Measurements from ENCODE around the gene SORBS1.

Gene SORBS1

DNA sequence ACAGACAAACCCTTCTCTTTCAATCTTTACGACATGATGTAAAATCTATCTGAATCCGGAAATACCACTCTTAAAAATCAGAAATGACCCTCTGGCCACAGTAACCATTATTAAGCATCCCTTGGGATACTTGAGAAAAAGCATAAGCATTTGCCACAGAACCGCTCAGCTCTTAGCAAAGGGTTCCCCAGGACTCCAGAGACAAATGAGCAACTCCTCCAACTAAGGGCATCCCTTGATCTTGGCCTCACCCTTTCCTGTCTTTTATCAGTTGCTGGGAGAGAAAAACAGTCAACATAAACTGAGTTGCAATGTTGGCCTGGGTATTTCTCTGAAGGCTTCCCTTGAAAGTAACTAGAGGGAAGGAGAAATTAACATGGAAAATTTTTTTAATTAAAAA, 273.9 kb downstream of the SORBS1 start:
- DNase-seq, result no peak
- intact Hi-C loops (cut with DNase I), result no loop called here

DNA sequence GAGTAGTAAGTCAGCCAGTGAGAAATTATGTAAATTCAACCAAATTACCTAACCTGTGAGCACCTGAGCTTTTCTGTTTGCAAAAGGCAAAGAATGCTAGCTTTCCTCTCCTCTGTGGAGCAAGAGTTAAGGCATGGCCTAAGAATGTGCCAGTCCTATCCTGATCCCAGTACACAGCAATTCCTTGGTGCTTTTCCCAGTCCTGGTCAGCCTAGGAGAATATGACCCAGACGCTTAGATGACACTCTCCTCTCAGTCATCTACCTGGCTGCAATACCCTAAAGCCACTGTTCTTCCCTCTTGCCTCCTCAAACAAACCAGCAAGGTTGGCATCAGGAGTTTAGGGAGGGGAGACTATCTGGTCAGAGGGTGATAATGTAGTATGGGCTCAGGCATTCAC, 274.5 kb downstream of the SORBS1 start:
- DNase-seq, result no peak
- intact Hi-C loops (cut with DNase I), result no loop called here

DNA sequence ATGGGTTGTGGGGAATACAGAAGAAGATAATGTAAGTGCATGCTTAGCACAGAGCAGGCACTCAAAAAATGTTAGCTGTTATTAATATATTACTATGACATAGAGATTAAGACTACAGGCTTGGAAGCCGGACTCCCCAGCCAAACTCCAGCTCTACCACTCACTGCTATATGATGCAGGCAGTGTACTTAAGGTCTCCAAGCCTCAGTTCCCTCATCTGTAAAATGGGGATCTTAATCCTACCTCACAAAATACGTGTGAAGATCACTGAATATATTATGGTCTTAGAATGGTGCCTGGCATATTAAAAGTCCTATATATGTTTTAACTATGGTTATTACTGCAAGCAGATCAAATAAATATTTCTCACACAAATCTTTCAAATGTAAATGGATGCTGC, 275.6 kb downstream of the SORBS1 start:
- intact Hi-C loops (cut with DNase I), result no loop called here
- DNase-seq, result no peak

DNA sequence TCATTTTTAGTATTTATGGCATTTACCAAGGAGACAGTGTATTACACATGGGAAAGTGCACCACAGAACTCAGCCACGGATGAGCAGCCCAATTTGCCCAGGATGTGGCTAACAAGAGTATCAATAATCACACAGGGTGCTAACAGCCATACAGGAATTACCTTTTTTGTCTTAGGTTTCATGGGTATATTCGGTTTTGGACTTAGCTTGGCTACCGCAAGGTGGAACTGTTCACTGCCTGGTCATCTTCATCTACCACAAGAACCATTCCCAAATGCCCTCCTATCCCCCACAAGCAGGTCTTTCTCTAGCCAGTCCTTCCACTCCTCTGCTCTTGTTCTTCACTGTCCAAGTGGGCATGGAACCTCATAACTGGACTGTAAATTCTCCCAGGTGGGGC, 276.4 kb downstream of the SORBS1 start:
- intact Hi-C loops (cut with DNase I), result no loop called here

DNA sequence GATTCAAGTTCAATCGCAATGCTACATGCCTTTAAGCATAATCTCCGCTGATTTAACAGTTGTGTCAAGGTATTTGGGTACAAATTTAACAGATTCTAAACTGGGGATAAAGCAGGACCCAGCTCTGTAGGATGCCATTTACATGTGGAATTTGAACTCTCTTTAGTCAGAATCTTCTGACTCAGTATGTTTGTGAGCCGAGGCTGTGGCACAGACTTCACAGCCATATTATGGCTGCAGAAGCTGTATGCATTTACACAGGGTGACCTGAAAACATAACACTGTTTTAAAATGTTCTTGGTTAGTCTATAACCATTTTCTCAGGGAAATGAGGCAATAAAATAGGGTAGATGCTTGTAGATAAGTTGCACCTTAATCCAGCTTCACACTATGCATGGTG, 279.1 kb downstream of the SORBS1 start:
- intact Hi-C loops (cut with DNase I), result no loop called here
- DNase-seq, result no peak

More for the DNA sequence above, 276.4 kb downstream of the SORBS1 start:
- no peak for DNase-seq

DNA sequence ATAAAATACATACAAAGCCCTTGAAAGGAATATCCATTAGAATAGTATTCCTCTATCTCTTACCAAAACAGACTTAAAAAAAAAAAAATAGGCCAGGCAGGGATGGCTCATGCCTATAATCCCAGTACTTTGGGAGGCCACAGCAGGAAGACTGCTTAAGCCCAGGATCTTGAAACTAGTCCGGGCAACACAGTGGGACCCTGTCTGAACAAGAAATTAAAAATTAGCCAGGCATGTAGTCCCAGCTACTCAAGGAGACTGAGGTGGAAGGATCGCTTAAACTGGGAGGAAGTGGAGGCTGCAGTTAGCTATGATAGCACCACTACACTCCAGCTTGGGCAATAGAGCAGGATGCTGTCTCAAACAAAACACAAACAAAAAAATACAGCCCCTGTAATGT, 280.0 kb downstream of the SORBS1 start:
- DNase-seq, result no peak
- intact Hi-C loops (cut with DNase I), result no loop called here

DNA sequence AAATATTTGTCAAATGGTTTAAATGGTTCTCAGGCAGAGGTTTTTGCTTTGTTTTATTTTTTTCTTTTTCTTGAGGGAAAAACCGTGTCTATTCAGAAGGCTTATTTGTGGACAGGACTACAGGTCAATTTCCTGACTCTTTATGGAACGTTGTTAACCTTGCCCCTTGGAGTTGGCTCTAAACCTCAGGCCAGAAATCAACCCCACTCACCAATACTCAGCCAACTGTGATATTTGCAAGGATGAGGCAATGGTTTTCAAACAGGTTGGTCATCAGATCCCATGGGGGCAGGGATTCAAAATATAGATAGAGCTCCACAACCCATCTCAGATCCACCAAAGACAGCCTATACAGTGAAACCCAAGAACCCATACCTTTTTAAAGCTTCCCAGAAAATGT, 280.5 kb downstream of the SORBS1 start:
- intact Hi-C loops (cut with DNase I), result no loop called here

DNA sequence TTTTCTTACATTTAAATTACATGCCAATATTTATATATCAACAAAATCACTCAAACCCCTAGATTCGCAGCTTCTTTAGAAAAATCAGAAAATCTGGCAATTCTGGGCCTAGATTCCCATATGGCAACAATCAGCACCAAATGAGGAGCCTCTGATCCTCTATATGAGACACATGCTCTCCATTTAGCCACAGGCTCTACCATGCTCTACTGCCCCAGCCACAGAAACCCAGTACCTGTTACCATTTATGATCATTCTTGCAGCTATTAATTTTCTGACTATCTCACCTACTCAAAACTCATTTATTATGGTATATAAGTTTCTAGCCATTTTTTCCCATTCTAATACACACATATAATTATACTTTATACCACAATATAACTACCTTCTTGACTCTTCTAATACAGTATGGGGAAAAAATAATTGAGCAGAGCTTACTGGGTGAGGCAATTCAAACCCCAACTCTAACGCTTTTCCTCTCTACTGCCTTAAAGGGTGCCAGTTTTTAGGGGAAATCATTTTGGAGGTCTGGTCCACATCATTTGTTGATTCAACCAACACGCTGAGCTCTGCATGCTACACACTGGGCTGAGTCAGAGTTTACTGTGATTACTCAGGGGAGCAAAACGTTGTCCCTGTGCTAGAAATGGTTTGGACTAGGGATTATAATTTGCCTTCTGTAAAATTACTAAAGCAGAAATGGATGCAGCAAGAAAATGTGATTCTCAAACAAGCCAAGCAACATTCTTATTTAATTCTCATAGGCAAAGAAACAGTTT, 281.9 kb downstream of the SORBS1 start:
- intact Hi-C loops (cut with DNase I), result no loop called here
- no peak for DNase-seq

More for the DNA sequence above, 280.5 kb downstream of the SORBS1 start:
- no peak for DNase-seq

DNA sequence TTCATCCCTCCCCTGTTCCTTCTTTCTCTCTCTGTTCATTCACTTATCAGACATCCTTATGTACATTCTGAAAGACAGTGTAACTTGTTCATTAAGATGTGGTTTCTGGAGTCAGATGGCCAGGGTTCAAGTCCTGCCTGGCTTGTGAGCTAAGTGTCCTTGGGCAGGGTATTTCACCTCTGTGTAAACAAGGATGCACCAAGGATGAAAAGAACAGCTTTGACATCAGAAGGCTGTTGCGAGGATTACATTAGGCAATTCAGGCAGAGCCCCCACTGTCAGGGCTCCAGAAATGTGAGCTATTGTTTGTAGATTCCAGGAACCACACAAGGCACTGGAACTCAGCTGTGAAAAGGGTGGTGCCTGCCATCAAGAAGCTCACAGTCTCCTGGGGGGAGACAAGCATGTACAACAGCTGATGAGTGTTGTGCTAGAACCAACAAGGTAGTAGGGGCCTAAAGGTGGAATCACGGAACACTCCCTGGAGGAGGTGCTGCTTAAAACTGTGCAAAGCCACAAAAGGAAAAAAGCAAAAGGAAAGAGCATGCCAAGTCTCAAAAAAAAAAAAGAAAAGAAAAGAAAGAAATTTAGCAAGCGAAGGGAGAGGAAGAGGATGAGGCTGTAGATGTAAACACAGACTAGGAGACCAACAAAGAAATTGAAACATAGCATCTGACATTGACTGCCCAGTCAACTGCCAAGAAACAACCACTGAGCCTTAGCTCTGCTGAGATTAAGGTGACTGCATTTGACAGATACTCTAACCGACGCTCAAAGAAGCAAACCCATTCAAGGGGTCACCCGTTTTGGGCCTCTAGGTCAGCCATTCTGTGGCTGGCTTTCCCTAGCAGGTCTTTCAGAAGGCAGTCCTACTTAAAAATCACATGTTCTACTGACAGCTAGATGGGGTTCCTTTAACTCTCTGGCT, 282.8 kb downstream of the SORBS1 start:
- intact Hi-C loops (cut with DNase I), result no loop called here

DNA sequence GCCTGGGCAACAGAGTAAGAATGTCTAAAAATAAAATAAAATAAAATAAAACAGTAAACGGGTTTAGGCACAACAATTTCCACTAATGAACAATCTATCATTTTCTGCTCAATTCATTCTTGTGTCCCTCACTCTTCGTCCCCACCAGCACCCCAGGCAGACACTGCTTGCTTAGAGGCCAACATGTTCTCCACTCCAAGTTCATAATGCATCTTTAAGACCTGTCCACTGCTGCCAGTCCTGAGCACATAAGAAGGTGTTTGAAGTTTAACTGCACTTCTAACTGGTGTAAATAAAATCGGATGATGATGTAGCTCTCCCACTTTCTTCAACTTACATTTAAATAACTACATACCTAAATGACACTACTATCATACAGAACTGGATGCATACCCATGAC, 283.6 kb downstream of the SORBS1 start:
- intact Hi-C loops (cut with DNase I), result no loop called here
- no peak for DNase-seq

More for the DNA sequence above, 282.8 kb downstream of the SORBS1 start:
- DNase-seq, result no peak

DNA sequence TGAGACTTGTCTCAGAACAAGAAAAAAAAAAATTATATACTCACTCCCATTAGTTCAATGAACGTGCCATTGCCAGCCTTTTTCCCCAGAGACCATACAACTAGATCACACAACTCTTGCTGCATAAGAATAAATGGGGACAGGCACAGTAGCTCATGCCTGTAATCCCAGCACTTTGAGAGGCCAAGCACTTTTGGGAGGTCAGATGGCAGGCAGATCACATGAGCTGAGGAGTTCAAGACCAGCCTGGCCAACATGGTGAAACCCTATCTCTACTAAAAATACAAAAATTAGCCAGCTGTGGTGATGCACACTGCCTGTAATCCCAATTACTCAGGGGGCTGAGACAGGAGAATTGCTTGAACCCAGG, 284.0 kb downstream of the SORBS1 start:
- intact Hi-C loops (cut with DNase I), result no loop called here
- no peak for DNase-seq

DNA sequence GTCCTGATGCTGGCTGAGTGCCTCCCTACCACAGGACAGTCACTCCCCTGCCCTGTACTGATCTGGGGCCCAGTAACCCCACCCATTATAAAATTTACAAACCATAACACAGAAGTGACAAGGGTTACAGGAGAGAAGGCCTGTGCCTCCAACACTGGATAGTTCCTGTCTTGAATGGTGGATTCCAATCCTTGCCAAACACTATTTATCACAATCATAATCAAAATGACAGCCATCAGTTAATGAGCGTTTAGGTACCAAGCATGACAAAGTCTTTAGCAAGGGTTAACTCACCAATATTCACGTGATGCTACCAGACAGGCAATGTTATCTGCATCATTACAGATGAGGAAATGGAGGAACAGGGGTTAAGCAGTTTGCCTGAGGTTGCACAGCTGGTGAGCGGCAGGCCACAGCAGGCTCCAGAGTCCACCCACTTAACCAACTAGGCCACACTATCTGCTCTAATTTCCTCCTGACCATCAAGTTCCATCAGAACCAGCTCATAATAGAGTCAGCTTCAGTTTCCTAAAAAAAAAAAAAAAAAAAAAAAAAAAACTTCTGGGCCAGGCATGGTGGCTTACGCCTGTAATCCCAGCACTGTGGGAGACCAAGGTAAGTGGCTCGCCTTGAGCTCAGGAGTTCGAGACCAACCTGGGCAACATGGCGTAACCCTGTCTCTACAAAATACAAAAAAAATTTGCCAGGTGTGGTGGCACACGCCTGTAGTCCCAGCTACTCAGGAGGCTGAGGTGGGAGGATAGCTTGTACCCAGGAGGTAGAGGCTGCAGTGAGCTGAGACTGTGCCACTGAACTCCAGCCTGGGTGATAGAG, 284.6 kb downstream of the SORBS1 start:
- no peak for DNase-seq
- intact Hi-C loops (cut with DNase I), result no loop called here

DNA sequence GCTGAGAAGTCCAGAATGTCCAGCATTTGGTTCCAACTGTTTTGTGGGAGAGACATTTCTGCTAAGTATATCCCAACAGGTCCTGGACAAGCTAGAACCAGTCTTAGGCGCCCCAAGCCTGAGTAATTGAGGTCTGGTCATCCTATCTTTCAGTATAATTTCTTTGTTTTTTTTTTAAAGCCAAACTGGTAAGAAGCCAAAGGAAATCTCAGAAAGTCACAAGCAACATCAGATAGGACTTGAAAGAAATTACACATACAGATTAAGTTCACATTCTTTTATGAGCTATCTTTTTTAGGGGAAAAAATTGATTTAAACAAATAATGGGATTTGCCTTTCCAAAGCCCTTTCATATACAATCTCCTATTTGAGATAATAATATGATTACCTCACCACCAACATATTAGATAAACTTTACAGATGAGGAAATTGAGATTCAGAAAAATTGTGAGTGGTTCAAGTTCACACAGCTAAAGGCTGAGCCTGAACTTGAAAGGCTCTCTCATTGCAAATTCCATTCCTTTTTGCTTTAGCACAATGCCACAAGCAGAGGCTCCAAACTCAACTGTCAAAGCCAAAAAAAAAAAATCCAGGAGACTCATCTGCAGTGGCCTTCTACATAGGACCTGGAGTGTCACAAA, 285.3 kb downstream of the SORBS1 start:
- intact Hi-C loops (cut with DNase I), result no loop called here
- no peak for DNase-seq

DNA sequence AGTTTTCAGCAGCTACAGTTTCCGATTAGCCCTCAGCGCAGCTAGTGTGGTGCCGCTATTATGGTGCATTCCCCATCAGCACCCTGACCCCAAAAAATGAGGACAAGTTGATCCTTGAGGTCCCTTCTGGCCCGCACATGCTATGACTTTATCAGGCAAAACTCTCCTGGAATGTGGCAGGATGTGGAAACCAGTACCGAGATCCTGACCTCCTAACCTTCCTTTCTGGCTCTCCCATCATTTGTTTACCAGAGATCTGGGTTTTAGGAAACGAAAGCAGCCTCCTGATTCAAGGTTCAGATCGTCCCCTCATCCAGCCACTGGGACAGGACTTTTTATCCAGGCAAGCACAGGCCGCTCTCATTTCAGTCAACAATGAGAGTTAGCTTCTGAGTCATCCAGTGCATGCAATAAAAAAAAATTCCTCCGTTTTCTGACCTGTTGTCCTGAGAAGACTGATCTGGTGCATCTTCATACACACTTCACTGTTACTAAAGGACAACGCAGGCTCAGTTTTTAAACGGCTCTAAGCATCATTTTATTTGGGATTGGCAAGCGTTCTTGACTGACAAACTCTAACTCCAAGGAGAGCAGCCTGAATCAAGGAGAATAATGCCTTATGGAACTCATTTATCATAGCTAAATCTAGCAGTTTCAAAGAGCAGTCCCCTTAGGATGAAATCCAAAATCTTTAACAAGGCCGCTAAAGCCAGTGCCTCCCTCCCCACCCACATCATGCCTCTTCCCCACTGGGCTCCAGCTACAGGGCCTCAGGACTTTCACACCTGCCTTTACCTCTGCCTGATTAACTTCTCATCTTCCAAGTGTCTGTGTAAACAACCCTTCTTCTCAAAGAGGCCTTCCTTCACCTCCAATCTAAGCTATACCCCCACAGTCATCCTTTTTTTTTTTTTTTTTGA, 287.5 kb downstream of the SORBS1 start:
- intact Hi-C loops (cut with DNase I), result no loop called here
- DNase-seq, result no peak

DNA sequence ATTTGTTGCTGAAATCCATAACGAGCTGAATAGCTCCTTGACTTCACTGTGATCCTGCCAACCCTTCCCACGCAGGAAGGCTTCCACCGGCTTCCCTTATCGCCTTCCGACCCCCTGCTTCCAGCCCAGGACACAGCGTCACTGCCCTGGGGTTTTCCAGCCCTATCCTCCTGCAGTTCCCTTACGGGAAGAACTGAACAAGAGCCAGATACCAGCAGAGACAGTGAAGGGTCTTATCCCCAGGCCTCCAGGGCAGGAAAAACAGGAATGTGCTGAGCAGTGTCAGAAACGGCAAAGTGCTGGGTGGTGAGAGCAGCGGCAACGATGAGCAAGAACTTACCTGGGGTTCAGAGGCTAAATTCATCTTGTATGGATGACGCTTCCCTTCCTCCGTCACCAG, 292.7 kb downstream of the SORBS1 start:
- intact Hi-C loops (cut with DNase I), result no loop called here
- DNase-seq, result no peak

DNA sequence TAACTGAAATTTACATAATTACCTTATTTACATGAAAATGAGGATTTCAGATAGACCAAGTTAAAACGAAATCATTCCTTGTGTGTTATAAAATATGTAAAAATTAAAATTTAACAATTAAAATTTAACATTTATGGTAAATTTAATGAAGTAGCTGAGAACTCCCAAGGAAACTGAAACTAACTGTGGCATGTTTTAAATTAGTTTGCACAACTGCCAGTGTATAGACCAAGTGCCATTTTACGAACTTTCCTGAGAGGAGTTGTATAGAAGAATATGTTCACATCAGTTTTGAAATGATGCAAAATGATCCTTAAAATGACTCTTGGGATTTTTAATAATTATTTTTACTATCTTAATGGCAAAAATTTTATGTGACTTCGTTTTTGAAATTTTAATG, 293.9 kb downstream of the SORBS1 start:
- intact Hi-C loops (cut with DNase I), result no loop called here
- no peak for DNase-seq

DNA sequence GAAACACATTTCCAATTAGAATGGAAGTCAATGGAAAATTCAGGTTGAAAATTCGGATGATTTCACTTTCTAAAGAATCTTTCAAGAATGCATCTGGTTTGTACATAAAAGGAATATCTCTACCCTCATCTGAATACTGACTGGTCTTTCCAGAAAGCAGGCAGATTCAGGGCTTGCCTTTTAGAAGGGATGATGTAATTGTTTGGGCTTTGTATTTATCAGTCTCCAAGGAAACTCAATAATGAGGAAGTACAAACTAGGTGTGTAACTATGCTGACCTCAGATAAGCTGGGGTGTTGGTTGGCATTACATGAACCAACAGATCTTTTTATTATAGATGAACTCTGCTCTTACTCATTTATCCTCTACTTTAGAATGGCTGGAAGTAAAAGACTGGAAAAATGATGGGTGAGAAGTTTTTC, 294.5 kb downstream of the SORBS1 start:
- intact Hi-C loops (cut with DNase I), result no loop called here
- no peak for DNase-seq

DNA sequence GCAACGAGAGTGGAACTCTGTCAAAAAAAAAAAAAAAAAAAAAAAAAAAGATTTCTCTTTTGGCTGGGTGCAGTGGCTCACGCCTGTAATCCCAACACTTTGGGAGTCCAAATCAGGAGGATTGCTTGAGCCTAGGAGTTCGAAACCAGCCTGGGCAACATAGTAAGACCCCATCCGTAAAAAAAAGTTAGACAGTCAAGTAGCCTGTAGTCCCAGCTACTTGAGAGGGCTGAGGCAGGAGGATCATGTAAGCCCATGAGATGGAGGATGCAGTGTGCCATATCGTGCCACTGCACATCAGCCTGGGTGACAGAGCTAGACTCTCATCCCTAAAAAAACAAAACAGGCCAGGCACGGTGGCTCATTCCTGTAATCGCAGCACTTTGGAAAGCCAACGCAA, 295.6 kb downstream of the SORBS1 start:
- DNase-seq, result no peak
- intact Hi-C loops (cut with DNase I), result no loop called here
